GM21390 (cell line): ENCODE data around the gene SNRNP35.
"Not testable (repeated sequence)": the region's sequence is repeated elsewhere in the genome, so short reads cannot be mapped to it uniquely, and the experiment has no call there.

ENCODE experiments used
- ATAC-seq: cut with Tn5 transposase; IDR thresholded peaks from one replicate; pipeline ENCODE4 v1.9.1; 2021; ENCODE audit not compliant: unreplicated experiment

The SNRNP35 gene

GRCh38 chr12:123449249-123449733, 8.6 kb upstream of the SNRNP35 start:
- ATAC-seq, result no peak

GRCh38 chr12:123449856-123450255, 8.1 kb upstream of the SNRNP35 start:
- no peak for ATAC-seq

DNA sequence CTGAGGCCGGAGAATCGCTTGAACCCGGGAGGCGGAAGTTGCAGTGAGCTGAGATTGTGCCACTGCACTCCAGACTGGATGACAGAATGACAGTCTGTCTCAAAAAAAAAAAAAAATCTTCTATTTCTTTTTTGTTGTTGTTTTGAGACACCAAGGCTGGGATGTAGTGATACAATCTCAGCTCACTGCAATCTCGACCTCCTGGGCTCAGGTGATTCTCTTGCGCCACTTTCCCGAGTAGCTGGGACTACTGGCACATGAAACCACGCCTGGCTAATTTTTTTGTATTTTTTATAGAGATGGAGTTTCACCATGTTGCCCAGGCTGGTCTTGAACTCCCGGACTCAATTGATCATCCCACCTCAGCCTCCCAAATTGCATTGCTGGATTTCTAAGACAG, 7.3 kb upstream of the SNRNP35 start:
- ATAC-seq, result no peak

- ATAC-seq, result not testable (repeated sequence)
Observed at GRCh38 chr12:123452276-123452550, 5.7 kb upstream of the SNRNP35 start.

GRCh38 chr12:123453165-123453564, 4.8 kb upstream of the SNRNP35 start:
- ATAC-seq, result no peak

GRCh38 chr12:123463174-123463573, 5.2 kb downstream of the SNRNP35 start:
- not testable (repeated sequence) for ATAC-seq

DNA sequence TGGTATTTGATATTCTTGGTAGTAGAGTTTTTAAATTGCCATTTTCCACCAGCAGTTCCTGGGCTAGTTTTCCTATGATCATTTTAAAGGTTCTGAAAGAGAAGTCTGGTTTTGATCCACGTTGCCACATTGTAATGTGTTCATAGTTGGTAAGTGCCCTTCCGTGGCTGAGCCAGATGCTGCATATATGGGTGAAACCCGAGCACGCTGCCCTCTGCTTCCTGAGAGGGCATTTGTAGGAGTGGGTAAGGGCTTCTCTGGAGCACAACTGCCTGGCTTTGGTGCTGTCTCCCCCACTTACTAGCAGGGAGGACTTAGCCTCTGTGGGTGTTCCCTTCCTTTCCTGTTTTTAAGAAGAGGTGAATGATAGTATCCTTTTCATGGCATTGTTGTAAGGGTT, 7.1 kb downstream of the SNRNP35 start:
- no peak for ATAC-seq

GRCh38 chr12:123468786-123469185, 10.8 kb downstream of the SNRNP35 start:
- ATAC-seq, result peak; percentile 67

GRCh38 chr12:123469978-123470377, 12.0 kb downstream of the SNRNP35 start:
- no peak for ATAC-seq

- ATAC-seq, result no peak
Observed at GRCh38 chr12:123471374-123472068, 13.6 kb downstream of the SNRNP35 start.

GRCh38 chr12:123472438-123472849, 14.5 kb downstream of the SNRNP35 start:
- no peak for ATAC-seq

DNA sequence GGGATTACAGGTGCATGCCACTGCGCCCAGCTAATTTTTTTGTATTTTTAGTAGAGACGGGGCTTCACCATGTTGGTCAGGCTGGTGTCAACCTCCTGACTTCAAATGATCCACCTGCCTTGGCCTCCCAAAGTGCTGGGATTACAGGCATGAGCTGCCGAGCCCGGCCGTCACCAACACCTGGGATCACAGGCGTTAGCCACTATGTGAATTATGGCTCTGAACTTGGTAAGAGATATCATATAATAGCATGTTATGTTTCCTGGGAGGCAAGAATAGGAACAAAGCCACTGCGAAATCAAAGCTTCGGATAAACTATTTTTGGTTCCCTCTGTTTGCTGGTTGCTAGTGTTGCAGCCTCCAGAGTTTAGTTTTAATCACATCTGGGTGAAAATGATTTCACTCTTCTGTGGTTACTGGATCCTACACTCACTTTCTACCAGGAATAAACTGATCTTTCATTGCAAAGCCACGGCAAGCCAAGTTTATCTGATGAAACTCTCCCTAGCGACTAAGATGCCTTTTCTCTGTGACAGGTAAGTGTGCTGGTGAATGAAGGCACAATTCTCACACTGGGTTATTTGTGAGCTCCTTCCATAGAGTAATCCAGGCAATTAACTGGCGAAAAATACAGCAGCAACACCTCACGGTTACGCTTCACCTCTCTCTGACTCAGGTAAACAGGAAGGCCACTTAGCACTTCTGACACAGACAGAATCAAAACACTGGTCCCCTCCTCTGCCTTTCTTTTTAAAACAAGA, 16.7 kb downstream of the SNRNP35 start:
- ATAC-seq, result no peak

GRCh38 chr12:123475246-123475703, 17.3 kb downstream of the SNRNP35 start:
- ATAC-seq, result no peak

DNA sequence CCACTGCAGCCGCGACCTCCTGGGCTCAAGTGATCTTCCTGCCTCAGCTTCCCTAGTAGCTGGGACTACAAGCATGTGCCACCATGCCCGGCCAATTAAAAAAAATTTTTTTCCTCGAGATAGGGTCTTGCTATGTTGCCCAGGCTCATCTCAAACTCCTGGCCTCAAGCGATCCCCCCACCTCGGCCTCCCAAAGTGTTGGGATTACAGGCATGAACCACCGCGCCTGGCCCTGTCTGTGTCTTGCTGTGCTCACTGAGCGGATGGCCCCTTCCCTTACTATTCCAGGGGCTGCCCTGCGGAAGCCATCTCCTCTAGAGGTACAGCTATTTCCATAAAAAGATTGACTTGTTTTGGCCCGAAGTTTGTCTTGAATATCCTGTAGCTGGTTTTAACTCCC, 20.1 kb downstream of the SNRNP35 start:
- ATAC-seq, result no peak

DNA sequence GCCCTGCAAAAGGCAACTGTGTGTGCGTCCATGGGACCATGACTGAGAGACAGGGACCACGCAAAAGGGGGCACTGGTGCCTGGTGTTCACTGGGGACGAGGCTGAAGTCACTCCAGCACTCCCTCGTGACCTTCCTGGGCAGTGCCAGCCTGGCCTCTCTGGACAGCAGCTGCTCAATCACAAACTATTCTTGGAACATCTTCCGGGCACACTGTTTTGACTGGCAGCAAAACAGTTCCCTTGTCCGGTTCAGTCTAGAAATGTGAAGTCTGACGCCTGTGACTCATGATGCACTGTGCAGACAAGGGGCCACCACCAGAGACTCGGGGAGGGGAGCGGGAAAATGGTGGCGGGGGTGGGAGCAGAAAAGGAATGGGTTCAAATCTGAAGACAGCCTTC, 20.8 kb downstream of the SNRNP35 start:
- no peak for ATAC-seq

DNA sequence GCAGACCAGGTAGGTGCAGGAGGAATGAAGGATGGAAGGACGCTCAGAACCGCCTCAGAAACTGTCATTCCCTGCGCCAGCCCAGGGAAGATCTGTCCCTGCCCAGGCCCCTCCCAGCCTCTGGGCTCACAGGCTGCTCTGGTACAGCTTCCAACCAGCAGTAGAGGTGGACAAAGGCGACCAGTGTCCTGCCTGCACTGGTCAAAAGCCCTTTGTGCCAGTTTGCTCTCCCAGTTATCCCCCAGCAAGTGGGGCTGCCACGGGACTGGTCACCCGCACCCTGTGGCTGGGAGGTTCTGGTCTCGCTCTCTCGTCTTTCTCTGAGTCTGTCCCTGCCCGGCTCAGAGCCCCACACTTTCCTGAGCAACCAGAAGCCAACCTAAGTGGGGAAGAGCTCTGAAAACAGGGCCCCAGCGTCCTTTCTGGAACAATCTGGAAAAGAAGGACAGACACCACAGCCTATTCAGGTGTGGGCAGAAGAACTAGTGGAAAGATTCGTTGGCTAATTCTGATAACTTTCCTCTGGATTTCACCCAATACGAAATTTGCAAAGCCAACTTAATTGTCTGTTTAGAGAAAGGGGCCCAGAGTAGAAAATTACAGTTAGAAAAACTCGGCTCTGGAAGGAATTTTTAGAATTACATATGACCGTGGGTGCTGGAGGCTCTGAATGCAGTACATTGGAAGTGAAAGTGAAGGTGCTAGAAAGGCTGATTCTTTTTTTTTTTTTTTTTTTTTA, 21.7 kb downstream of the SNRNP35 start:
- ATAC-seq, result no peak

- ATAC-seq, result not testable (repeated sequence)
Observed at GRCh38 chr12:123481251-123481650, 23.3 kb downstream of the SNRNP35 start.

DNA sequence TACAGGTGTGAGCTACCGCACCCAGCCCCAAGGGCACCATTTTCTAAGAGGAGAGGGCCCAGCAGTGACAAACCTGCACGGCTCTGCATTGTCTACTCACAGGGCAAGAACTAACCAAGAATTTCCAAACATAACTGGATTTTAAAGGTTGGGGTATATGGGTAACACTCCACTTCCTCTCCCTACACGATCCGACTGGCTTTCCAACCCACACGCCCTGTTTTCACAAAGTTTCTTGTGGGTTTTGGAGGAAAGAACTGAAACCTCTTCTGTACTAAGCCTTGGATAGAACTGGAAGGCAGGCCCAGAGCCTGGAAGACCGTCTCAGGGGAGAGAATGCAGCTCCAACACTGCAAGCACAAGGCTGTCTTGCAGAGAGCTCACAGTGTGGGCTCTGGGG, 24.9 kb downstream of the SNRNP35 start:
- ATAC-seq, result no peak

DNA sequence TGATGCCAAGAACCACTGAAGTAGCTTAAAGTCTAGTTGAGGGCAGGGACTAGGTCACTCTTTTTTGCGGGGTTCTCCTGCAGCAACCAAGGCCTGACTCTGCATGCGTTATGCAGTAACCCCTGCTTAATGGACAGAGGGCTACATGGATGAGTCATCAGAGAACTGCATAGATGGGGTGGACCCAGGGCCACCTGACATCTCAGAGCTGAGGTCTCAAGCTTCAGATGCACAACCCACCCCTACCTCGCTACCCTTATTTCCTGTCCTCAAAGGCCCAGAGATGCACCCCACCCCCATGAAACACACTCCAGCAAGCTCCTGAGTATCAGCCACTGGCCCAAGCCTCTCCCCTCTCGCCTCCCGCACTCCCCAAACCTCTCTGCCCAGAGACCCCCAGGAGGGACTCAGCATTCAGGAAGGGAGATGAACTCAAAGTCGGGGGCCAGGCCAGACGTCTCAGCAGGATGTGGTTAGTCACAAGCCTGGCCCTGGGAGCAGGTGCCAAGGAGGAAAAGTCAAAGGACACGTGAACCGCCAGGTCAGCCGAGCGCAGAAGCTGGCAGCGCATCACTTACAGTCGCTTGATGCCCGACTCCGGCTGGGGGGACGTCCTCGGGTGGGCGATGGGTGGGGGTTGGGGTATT, 25.8 kb downstream of the SNRNP35 start:
- no peak for ATAC-seq

GRCh38 chr12:123485756-123486155, 27.8 kb downstream of the SNRNP35 start:
- no peak for ATAC-seq

GRCh38 chr12:123487428-123487827, 29.5 kb downstream of the SNRNP35 start:
- no peak for ATAC-seq
